ENCODE results near the gene MTMR3.

MTMR3 gene

GRCh38 chr22:30005213-30005857, 122.4 kb downstream of the MTMR3 start:
- peak; percentile 66 for DNase-seq

DNA sequence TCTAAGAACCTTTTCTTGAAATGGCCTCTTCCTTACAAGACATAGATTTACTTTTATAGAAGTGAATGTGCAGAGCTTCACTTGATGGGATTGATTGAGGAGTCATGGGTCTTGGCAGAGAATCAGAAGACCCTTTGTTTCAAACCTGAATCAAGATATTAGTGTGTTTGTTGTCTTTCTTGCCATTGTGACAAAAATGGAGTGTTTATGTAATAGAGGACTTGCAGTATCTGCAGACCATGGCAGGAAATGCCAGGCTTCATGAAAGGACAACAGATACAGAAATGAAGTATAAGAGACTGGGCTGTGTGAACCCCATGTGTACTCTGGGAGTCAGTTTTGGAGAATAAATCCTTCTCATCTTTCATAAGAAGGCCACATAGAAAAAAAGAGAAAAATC, 124.4 kb downstream of the MTMR3 start:
- DNase-seq, result no peak

DNA sequence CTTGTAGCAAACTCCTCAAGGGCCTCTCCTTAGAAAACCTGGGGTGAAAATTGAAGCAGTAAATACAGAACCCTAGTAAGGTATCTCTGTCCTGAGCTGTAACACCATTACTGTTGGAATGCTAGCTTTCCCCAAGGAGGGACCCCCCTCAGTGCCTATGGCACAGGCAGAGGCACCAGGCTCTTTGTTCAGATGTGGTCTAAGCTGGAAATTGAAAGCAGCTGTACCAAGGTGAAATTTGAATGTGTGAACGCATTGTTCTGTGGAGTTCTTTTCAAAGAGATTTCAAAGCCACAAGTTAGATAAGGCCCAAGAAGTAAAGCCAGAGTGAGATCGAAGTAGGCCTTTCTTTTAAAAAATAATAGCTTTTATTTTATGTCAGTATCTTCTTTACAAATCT, 125.4 kb downstream of the MTMR3 start:
- no peak for DNase-seq

DNA sequence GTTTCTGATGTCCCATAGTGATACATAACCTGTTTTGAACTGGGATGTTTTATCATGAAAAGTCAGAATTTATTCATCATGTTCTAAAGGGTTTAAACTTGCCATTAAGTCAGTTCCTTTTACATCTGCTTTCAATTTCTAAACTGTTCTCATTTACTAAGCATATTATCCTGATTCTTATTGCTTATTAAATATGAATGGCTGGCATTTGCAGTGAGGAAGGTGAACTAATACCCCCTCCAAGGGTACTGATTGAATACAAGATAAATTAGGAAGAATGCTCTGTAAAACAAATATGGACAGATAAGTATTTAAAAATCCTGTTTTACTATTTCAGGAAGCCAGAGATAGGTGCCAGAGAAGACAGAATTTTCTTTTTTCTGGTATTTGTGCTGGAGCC, 126.5 kb downstream of the MTMR3 start:
- no peak for DNase-seq

GRCh38 chr22:30010789-30011405, 127.9 kb downstream of the MTMR3 start:
- DNase-seq, result no peak

- DNase-seq, result no peak
These were observed 130.2 kb downstream of the MTMR3 start for GRCh38 chr22:30013201-30013600.

DNA sequence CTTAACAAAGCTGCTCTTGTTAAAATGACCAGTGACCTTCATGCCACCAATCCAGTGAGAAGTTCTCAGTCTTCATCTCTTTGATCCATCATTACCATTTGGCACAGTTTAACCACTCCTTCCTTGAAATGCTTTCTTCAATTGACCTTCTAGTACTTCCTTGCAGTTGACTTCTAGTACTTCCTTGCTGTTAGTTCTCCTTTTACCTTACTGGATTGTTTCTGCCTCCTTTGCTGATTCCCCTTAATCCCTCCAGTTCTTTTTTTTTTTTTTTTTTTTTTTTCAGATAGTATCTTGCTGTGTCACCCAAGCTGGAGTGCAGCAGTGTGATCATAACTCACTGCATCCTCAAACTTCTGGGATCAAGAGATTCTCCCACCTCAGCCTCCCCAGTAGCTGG, 131.3 kb downstream of the MTMR3 start:
- no peak for DNase-seq

DNA sequence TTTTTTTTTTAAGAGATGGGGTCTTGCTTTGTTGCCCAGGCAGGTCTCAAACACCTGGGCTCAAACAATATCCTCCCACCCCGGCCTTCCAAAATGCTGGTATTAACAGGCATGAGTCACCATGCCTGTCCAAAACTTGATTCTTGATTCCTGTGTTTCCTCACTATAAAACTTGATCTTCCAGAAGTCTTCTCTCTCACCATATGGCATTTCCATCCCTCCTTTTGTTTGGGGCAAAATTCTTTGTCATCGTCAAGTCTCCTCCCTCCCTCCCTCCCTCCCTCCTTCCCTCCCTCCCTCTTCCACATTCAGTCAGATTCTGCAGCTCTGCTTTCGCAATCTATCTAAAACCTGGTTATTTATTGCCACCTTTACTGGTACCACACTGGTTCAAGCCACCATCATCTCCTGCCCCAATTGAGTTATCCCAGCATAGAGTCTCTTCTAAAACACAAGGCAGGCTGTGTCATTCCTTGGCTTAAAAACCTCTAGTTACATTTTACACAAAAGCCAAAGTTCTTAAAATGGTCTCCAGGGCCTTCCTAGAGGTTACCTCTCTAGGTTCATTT, 132.3 kb downstream of the MTMR3 start:
- no peak for DNase-seq

- no peak for DNase-seq
These were observed 132.9 kb downstream of the MTMR3 start for GRCh38 chr22:30015846-30016245.

- DNase-seq, result no peak
These were observed 133.6 kb downstream of the MTMR3 start for GRCh38 chr22:30016596-30016995.

DNA sequence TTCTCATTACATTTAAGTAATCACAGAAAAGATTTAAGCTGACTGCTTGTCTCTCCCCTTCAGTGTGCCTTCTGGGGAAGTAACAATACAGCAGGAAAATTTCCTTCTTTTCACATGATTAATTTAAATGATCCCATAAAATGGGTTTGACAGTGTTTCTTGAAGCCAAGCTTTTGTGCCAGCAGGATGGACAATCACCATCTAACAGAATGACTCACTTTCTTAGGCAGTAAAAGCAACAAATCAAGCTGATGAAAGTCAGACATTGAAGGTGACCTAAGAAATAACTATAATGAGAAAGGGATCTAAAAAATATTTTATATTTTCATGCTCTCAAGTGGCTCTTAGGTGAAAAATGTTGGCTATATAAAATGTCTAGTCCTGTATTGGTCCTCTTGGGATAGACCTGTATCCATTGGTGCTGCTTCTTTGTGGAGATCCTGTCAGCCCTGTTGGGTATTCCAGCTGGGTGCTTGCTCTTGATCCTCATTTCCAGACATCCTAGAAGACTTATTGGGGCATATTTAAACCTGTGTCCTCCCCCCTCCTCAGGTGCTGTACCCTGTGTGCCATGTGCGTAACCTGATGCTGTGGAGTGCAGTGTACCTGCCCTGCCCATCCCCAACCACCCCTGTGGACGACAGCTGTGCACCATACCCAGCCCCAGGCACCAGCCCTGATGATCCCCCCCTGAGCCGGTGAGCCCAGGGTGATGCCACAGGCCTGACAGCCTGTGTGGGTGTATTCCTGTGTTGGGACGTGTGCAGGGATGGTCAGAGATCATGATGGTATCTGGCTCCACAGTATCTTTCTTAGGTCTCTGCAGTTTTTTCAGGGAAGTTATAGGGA, 134.6 kb downstream of the MTMR3 start:
- no peak for DNase-seq

- no peak for DNase-seq
These were observed 137.5 kb downstream of the MTMR3 start for GRCh38 chr22:30020511-30020910.

DNA sequence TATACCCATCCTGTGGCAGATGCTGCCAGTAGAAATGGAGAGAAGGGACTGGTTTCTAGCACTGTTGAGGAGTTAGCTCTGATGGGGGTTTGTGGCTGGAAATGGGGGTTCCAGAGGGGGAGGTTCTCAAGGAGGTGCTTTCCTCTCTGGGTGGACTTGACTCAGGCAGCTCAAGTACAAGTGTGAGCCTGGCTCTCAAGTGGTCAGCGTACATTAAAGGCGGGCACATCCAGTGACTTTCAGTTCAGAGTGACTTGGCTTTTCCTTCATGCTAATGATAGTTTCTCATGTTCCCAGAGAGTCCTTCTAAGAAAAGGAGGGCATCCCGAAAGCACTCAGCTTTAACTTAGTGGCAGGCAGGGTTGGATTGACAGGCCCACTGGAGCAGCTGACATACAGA, 138.4 kb downstream of the MTMR3 start:
- no peak for DNase-seq

GRCh38 chr22:30021881-30022619, 139.1 kb downstream of the MTMR3 start:
- DNase-seq, result no peak

- no peak for DNase-seq
These were observed 140.2 kb downstream of the MTMR3 start for GRCh38 chr22:30023099-30023660.

GRCh38 chr22:30024231-30024630, 141.3 kb downstream of the MTMR3 start:
- no peak for DNase-seq

GRCh38 chr22:30025221-30025620, 142.2 kb downstream of the MTMR3 start:
- no peak for DNase-seq

DNA sequence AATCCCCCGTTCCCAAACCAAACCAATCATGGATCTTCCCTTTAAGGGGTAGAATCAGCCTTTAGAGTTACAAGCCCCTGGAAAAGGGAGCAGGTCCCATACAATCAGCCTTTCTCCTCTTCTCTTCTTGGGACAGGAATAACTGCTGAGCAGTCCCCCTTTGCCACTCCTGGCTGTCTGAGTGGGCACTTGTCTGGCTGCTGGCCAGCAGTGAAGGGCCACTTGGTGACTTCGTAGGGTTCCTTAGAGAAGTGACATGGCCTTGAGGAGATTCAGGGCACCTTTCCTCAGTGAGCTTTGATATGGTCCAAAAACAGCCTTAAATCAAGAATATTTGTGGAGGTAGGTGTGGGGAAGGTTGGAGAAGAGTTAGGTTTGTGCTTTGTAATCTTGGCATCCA, 143.8 kb downstream of the MTMR3 start:
- no peak for DNase-seq

- DNase-seq, result no peak
These were observed 144.2 kb downstream of the MTMR3 start for GRCh38 chr22:30027169-30027568.

GRCh38 chr22:30027791-30028190, 144.8 kb downstream of the MTMR3 start:
- no peak for DNase-seq

DNA sequence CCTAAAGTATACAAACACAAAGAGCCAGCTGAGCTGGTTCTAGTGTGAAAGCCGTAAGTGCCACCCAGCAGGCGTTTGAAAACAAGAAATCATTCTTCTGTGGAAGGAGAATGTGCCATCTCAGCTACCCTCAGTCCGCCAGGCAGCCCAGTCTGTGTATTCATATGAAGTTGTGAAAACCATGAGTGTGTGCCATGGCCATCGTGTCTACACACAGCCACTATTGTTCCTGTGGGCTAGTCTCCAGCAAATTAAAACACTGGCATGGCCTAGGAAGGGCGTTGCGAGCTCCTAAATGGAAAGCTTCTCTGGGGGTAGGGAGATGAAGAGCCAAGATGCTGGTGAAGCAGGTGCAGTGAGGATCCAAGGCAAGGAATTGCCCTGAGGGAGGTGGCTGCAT, 145.8 kb downstream of the MTMR3 start:
- DNase-seq, result no peak

GRCh38 chr22:30029512-30029911, 146.5 kb downstream of the MTMR3 start:
- DNase-seq, result no peak

- no peak for DNase-seq
These were observed 147.4 kb downstream of the MTMR3 start for GRCh38 chr22:30030329-30030728.

All from activated T-cell treated with anti-CD3 and anti-CD28 coated beads, Interleukin-2, amount 50 U/mL, for 1 hour (primary cell).